ENCODE data around the gene LZIC.

GRCh38 chr1:9960706-9961562 lies 17.7 kb upstream of the LZIC start:
- TF ChIP-seq CTCF (conservative IDR thresholded peaks at IDR 0.05 in 1 of 2, IDR thresholded peaks at IDR 0.05 in 1 of 2; ENCODE audit: extremely low read depth in 1 of 2, insufficient read depth in 1 of 2, low read depth in 1 of 2, low read length in 2 of 2) (no peak), EZH2 (IDR thresholded peaks at IDR 0.05; ENCODE audit: borderline replicate concordance, low read length) (no peak)

All from mammary epithelial cell (primary cell).